SK-N-SH (cell line): ENCODE measurements around the gene CCDC40.

Experiments used
- CTCF ChIP-seq: fragments of 200-600 bp; sonication (generic); IDR thresholded peaks from 2 replicates; pipeline ENCODE4 v1.6.1; 2017; ENCODE audit warnings: antibody characterized with exemption, mild to moderate bottlenecking, moderate library complexity
- FOXJ3 ChIP-seq: sonication (generic); formaldehyde crosslinking; IDR thresholded peaks from 2 replicates; pipeline ENCODE4 v1.5.1; 2020; ENCODE audit warnings: mild to moderate bottlenecking, missing genetic modification reagents
- MXI1 ChIP-seq: IDR thresholded peaks from 2 replicates; pipeline ENCODE4 v1.6.1; 2012; ENCODE audit warnings: mild to moderate bottlenecking, low read depth, low read length, improper control_type of control experiment
- POLR2AphosphoS5 ChIP-seq: IDR thresholded peaks from 2 replicates; pipeline ENCODE4 v1.6.1; 2012; ENCODE audit warnings: low read depth, low read length
- TAF1 ChIP-seq: IDR thresholded peaks from 2 replicates; pipeline ENCODE4 v1.6.1; 2012; ENCODE audit warnings: low read depth, mild to moderate bottlenecking, low read length, moderate library complexity, borderline replicate concordance
- USF2 ChIP-seq: fragments of 150-350 bp; IDR thresholded peaks from 2 replicates; pipeline ENCODE4 v1.6.1; 2017; ENCODE audit warnings: antibody characterized with exemption, low read length, low read depth, borderline replicate concordance

GRCh38 chr17:80095038-80095843, 58.8 kb downstream of the CCDC40 start:
- TF ChIP-seq POLR2AphosphoS5 = no peak
- no peak for TF ChIP-seq CTCF
- no peak for TF ChIP-seq TAF1
- no peak for TF ChIP-seq FOXJ3 (CRISPR knock-in tag)
- no peak for TF ChIP-seq USF2
- TF ChIP-seq MXI1 = no peak
